HepG2 (cell line): Measurements from ENCODE around the gene SIGLEC10. TPM values are rescaled to one million over a fixed set of nuclear protein-coding genes. Genes with fewer than 3 reads are reported as not detected.

Experiments
- AKAP8 ChIP-seq: sonication (generic); formaldehyde crosslinking; IDR thresholded peaks from 2 replicates; pipeline ENCODE4 v1.5.1; 2020; ENCODE audit warnings: mild to moderate bottlenecking, missing genetic modification reagents
- ARID2 ChIP-seq: sonication (generic); formaldehyde crosslinking; IDR thresholded peaks from 2 replicates; pipeline ENCODE4 v1.8.1; 2022; ENCODE audit warnings: mild to moderate bottlenecking, missing genetic modification reagents, borderline replicate concordance
- ATRX ChIP-seq: sonication (generic); formaldehyde crosslinking; IDR thresholded peaks from 2 replicates; pipeline ENCODE4 v1.4.0; 2020; ENCODE audit warnings: missing genetic modification reagents, borderline replicate concordance
- MEF2D ChIP-seq: sonication (generic); formaldehyde crosslinking; IDR thresholded peaks from 2 replicates; pipeline ENCODE4 v1.5.1; 2020; ENCODE audit warnings: mild to moderate bottlenecking, missing genetic modification reagents
- MIXL1 ChIP-seq: IDR thresholded peaks from 2 replicates; pipeline ENCODE4 v1.6.1; 2016
- NFATC3 ChIP-seq: sonication (generic); formaldehyde crosslinking; IDR thresholded peaks from 2 replicates; pipeline ENCODE4 v1.5.1; 2020; ENCODE audit warnings: mild to moderate bottlenecking, missing genetic modification reagents
- NFYC ChIP-seq: IDR thresholded peaks from 2 replicates; pipeline ENCODE4 v1.6.1; 2016; ENCODE audit warnings: missing genetic modification reagents, missing compliant biosample characterization
- REL ChIP-seq: sonication (generic); formaldehyde crosslinking; conservative IDR thresholded peaks from 2 replicates; pipeline ENCODE4 v1.8.0; 2022; ENCODE audit warnings: mild to moderate bottlenecking, missing genetic modification reagents, moderate library complexity
- SCMH1 ChIP-seq: sonication (generic); formaldehyde crosslinking; IDR thresholded peaks from 2 replicates; pipeline ENCODE4 v1.9.0; 2021; ENCODE audit warnings: missing genetic modification reagents, mild to moderate bottlenecking, borderline replicate concordance
- SOX13 ChIP-seq, 3 experiments: fragments of 450-650 bp in 1 of 3; sonication (generic) in 1 of 3; formaldehyde crosslinking in 1 of 3; IDR thresholded peaks in 2 of 3; conservative IDR thresholded peaks in 1 of 3; 2 replicates each; pipeline versions ENCODE4 v1.5.0 to v1.6.1; 2016 to 2020; ENCODE audit warnings: antibody characterized with exemption in 1 of 3, mild to moderate bottlenecking in 1 of 3, missing compliant biosample characterization in 1 of 3, missing genetic modification reagents in 1 of 3, moderate library complexity in 1 of 3
- YEATS2 ChIP-seq: sonication (generic); formaldehyde crosslinking; IDR thresholded peaks from 2 replicates; pipeline ENCODE4 v1.4.0; 2020; ENCODE audit warnings: missing genetic modification reagents, borderline replicate concordance
- ZFP36L1 ChIP-seq: sonication (generic); formaldehyde crosslinking; IDR thresholded peaks from 2 replicates; pipeline ENCODE4 v1.8.0; 2022; ENCODE audit warnings: mild to moderate bottlenecking, missing genetic modification reagents, moderate library complexity
- ZFP37 ChIP-seq: sonication (generic); formaldehyde crosslinking; IDR thresholded peaks from 2 replicates; pipeline ENCODE4 v1.4.0; 2020; ENCODE audit warnings: missing genetic modification reagents, borderline replicate concordance
- ZIK1 ChIP-seq: sonication (generic); formaldehyde crosslinking; IDR thresholded peaks from 2 replicates; pipeline ENCODE4 v1.5.0; 2020; ENCODE audit warnings: mild to moderate bottlenecking, low read depth, missing genetic modification reagents, borderline replicate concordance
- ZNF292 ChIP-seq: sonication (generic); formaldehyde crosslinking; IDR thresholded peaks from 2 replicates; pipeline ENCODE4 v1.8.1; 2022; ENCODE audit warnings: mild to moderate bottlenecking, low read depth, missing genetic modification reagents, borderline replicate concordance
- ZNF672 ChIP-seq: sonication (generic); formaldehyde crosslinking; IDR thresholded peaks from 2 replicates; pipeline ENCODE4 v1.8.1; 2022; ENCODE audit warnings: missing genetic modification reagents
- ZNF703 ChIP-seq: sonication (generic); formaldehyde crosslinking; IDR thresholded peaks from 2 replicates; pipeline ENCODE4 v1.5.1; 2020; ENCODE audit warnings: missing genetic modification reagents, mild to moderate bottlenecking, moderate library complexity, borderline replicate concordance
- ZNF83 ChIP-seq: sonication (generic); formaldehyde crosslinking; IDR thresholded peaks from 2 replicates; pipeline ENCODE4 v1.4.0; 2020; ENCODE audit warnings: missing genetic modification reagents, mild to moderate bottlenecking, borderline replicate concordance
- polyA plus RNA-seq, 8 experiments: library from polyadenylated mRNA; depleted of rRNA in 3 of 8; stranded (reverse) in 7 of 8; unstranded in 1 of 8; fragments of >200 nt; fragmentation: Illumina TruSeq in 4 of 8; extraction: Trizol in 4 of 8; gene quantifications; 2 replicates each; pipeline versions ENCODE4 v1.2.1 to v1.2.3, GENCODE V29; 2011 to 2016; ENCODE audit warnings: low read depth in 4 of 8, missing spikeins in 1 of 8, mixed read lengths in 1 of 8; ENCODE audit not compliant: insufficient read depth in 1 of 8
- total RNA-seq, 5 experiments: library from RNA; depleted of rRNA; stranded (reverse); fragments of >200 nt; fragmentation: Illumina TruSeq; extraction: Trizol; gene quantifications; 2 replicates each; pipeline ENCODE4 v1.2.3, GENCODE V29; 2016; ENCODE audit warnings: low read depth in 1 of 5
- TF ChIP-seq, protein P1 (sequence below): sonication (generic); formaldehyde crosslinking; IDR thresholded peaks from 2 replicates; pipeline ENCODE4 v1.4.0; 2020; ENCODE audit warnings: missing genetic modification reagents, borderline replicate concordance
- TF ChIP-seq, protein P2 (sequence below): sonication (generic); formaldehyde crosslinking; IDR thresholded peaks from 2 replicates; pipeline ENCODE4 v1.4.0; 2020; ENCODE audit warnings: mild to moderate bottlenecking, missing genetic modification reagents
- TF ChIP-seq, protein P3 (sequence below): sonication (generic); formaldehyde crosslinking; IDR thresholded peaks from 2 replicates; pipeline ENCODE4 v1.4.0; 2020; ENCODE audit warnings: missing genetic modification reagents
- TF ChIP-seq, protein P4 (sequence below): sonication (generic); formaldehyde crosslinking; IDR thresholded peaks from 2 replicates; pipeline ENCODE4 v1.4.0; 2020; ENCODE audit warnings: missing genetic modification reagents, borderline replicate concordance

SIGLEC10 gene
- total and polyA plus RNA-seq, 2 of the 13 experiments (the other 11 are each of a cell fraction or from before 2014, with no cell fraction given): not detected

DNA sequence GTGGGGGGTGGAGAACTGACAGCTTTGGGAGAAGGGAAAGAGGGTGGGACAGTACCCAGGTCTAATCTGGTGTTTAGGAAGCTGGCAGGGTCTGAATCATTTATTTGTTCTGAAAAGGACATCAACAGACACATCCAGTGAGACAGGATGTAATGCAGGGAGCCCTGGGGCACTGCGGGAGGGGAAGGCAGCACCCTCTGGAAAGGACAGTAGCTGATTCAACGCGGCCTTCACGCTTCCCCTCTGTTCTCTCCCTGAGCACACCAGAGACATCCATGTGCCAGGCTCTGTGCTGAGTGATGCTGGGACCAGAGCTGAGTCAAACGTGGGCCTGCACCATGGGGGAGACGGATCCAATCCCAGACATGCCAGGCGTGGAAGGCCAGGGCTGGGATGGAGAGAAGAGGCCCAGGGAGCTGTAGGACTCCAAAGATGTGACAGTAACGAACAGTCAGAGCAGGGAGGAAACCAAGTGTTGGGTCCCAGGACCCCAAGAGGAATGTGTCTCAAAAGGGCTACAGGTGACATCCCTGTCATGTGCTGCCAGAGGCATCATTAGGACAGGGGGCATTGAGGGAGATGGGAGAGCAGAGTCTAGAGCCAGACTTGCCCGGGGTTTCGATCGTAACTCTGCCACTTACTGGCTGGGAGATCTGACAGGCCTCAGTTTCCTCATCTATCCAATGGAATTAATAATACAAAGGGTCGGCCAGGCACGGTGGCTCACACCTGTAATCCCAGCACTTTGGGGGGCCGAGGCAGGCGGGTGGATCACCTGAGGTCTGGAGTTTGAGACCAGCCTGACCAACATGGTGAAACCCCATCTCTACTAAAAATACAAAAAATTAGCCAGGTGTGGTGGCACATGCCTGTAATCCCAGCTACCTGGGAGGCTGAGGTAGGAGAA is 53.0 kb downstream of the SIGLEC10 start (continued):
- TF ChIP-seq ATRX (CRISPR knock-in tag): no peak
- no peak for TF ChIP-seq AKAP8 (CRISPR knock-in tag)
- TF ChIP-seq, protein P1, sequence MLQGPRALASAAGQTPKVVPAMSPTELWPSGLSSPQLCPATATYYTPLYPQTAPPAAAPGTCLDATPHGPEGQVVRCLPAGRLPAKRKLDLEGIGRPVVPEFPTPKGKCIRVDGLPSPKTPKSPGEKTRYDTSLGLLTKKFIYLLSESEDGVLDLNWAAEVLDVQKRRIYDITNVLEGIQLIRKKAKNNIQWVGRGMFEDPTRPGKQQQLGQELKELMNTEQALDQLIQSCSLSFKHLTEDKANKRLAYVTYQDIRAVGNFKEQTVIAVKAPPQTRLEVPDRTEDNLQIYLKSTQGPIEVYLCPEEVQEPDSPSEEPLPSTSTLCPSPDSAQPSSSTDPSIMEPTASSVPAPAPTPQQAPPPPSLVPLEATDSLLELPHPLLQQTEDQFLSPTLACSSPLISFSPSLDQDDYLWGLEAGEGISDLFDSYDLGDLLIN (CRISPR knock-in tag): no peak; the same call in 1 of the 2 replicates
- no peak; the same call in 1 of the 2 replicates for TF ChIP-seq ZNF672
- TF ChIP-seq ZNF292 (CRISPR knock-in tag): no peak
- TF ChIP-seq ZNF703 (CRISPR knock-in tag): no peak
- TF ChIP-seq NFATC3: no peak
- TF ChIP-seq, protein P2, sequence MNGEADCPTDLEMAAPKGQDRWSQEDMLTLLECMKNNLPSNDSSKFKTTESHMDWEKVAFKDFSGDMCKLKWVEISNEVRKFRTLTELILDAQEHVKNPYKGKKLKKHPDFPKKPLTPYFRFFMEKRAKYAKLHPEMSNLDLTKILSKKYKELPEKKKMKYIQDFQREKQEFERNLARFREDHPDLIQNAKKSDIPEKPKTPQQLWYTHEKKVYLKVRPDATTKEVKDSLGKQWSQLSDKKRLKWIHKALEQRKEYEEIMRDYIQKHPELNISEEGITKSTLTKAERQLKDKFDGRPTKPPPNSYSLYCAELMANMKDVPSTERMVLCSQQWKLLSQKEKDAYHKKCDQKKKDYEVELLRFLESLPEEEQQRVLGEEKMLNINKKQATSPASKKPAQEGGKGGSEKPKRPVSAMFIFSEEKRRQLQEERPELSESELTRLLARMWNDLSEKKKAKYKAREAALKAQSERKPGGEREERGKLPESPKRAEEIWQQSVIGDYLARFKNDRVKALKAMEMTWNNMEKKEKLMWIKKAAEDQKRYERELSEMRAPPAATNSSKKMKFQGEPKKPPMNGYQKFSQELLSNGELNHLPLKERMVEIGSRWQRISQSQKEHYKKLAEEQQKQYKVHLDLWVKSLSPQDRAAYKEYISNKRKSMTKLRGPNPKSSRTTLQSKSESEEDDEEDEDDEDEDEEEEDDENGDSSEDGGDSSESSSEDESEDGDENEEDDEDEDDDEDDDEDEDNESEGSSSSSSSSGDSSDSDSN (CRISPR knock-in tag): peak; percentile 54
- no peak for TF ChIP-seq ZFP36L1 (CRISPR knock-in tag)
- TF ChIP-seq ZIK1 (CRISPR knock-in tag): 0 out of 2 replicates have a peak, but pooled peaks have one; percentile 66
- TF ChIP-seq MIXL1: peak; percentile 46; the same call in 1 of the 2 replicates
- no peak for TF ChIP-seq YEATS2 (CRISPR knock-in tag)
- no peak for TF ChIP-seq MEF2D
- 0 out of 2 replicates have a peak, but pooled peaks have one; percentile 13 for TF ChIP-seq REL (CRISPR knock-in tag)
- TF ChIP-seq ARID2 (CRISPR knock-in tag): 0 out of 2 replicates have a peak, but pooled peaks have one; percentile 10
- TF ChIP-seq ZFP37 (CRISPR knock-in tag): no peak
- TF ChIP-seq, protein P3, sequence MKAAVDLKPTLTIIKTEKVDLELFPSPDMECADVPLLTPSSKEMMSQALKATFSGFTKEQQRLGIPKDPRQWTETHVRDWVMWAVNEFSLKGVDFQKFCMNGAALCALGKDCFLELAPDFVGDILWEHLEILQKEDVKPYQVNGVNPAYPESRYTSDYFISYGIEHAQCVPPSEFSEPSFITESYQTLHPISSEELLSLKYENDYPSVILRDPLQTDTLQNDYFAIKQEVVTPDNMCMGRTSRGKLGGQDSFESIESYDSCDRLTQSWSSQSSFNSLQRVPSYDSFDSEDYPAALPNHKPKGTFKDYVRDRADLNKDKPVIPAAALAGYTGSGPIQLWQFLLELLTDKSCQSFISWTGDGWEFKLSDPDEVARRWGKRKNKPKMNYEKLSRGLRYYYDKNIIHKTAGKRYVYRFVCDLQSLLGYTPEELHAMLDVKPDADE (CRISPR knock-in tag): no peak
- TF ChIP-seq, protein P4, sequence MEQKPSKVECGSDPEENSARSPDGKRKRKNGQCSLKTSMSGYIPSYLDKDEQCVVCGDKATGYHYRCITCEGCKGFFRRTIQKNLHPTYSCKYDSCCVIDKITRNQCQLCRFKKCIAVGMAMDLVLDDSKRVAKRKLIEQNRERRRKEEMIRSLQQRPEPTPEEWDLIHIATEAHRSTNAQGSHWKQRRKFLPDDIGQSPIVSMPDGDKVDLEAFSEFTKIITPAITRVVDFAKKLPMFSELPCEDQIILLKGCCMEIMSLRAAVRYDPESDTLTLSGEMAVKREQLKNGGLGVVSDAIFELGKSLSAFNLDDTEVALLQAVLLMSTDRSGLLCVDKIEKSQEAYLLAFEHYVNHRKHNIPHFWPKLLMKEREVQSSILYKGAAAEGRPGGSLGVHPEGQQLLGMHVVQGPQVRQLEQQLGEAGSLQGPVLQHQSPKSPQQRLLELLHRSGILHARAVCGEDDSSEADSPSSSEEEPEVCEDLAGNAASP (CRISPR knock-in tag): no peak
- TF ChIP-seq NFYC (CRISPR knock-in tag): no peak
- TF ChIP-seq SCMH1 (CRISPR knock-in tag): no peak
- TF ChIP-seq SOX13 (IDR thresholded peaks at IDR 0.05): no peak; the same call in 1 of the 2 replicates
- TF ChIP-seq SOX13 (CRISPR knock-in tag; conservative IDR thresholded peaks at IDR 0.05 in 1 of 2, IDR thresholded peaks at IDR 0.05 in 1 of 2): peak in 1 of 2 experiments; percentile 69; a peak in 3 of 4 replicates
- no peak for TF ChIP-seq ZNF83 (CRISPR knock-in tag)
